ENCODE data around the gene SETD6.

DNA sequence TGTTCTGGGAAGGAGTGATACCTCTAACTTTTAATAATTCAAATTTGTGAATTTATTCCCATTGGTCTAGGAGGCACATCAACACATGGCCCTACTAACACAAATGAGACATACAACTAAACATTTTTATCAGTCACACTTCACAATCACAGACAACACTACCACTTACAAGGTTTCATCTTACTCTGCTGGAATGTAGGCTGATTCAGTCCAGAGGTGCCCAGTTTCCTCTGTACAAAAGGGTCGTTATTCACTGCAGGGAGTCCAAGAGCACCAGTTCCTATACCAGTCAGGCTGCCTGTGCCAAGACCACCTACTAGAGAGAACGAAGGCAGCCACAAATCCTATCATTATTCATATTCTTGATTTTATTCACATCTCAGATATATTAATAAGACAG, 41.4 kb downstream of the SETD6 start:
- TF ChIP-seq ZNF37A (tag by site-specific recombination; IDR thresholded peaks at IDR 0.05) (no peak), ZBTB17 (tag by site-specific recombination; IDR thresholded peaks at IDR 0.05) (no peak)
